IMR-90 (cell line): ENCODE data around the gene PTBP1.

Experiments used
- BHLHE40 ChIP-seq: fragments of 150-350 bp; IDR thresholded peaks from 2 replicates; pipeline ENCODE4 v1.6.1; 2016; ENCODE audit warnings: mild to moderate bottlenecking, low read depth, low read length
- CHD1 ChIP-seq: IDR thresholded peaks from 2 replicates; pipeline ENCODE4 v1.6.1; 2012; ENCODE audit warnings: low read depth, low read length, improper control_type of control experiment
- MXI1 ChIP-seq: IDR thresholded peaks from 2 replicates; pipeline ENCODE4 v1.6.1; 2012; ENCODE audit warnings: low read depth, mild to moderate bottlenecking, low read length, moderate library complexity, borderline replicate concordance
- NFE2L2 ChIP-seq: fragments of 150-350 bp; IDR thresholded peaks from 2 replicates; pipeline ENCODE4 v1.6.1; 2016; ENCODE audit warnings: low read depth, mild to moderate bottlenecking, low read length
- POLR2A ChIP-seq: IDR thresholded peaks from 2 replicates; pipeline ENCODE4 v1.6.1; 2012; ENCODE audit warnings: mild to moderate bottlenecking, low read depth, low read length
- RAD21 ChIP-seq: IDR thresholded peaks from 2 replicates; pipeline ENCODE4 v1.6.1; 2012; ENCODE audit warnings: low read length, improper control_type of control experiment
- RCOR1 ChIP-seq: IDR thresholded peaks from 2 replicates; pipeline ENCODE4 v1.6.1; 2012; ENCODE audit warnings: mild to moderate bottlenecking, low read length, improper control_type of control experiment; ENCODE audit not compliant: insufficient replicate concordance
- SMC3 ChIP-seq: fragments of 150-350 bp; IDR thresholded peaks from 2 replicates; pipeline ENCODE4 v1.6.1; 2016; ENCODE audit warnings: low read depth, mild to moderate bottlenecking, antibody characterized with exemption, low read length, moderate library complexity
- TF ChIP-seq, protein P1 (sequence below): conservative IDR thresholded peaks from 2 replicates; pipeline ENCODE4 v1.5.1; 2012; ENCODE audit warnings: mild to moderate bottlenecking, low read depth, low read length, improper control_type of control experiment
- TF ChIP-seq, protein P2 (sequence below): fragments of 150-350 bp; IDR thresholded peaks from 2 replicates; pipeline ENCODE4 v1.6.1; 2017; ENCODE audit warnings: mild to moderate bottlenecking, antibody characterized with exemption, low read length, low read depth
- TF ChIP-seq, protein P3 (sequence below): fragments of 150-350 bp; IDR thresholded peaks from 2 replicates; pipeline ENCODE4 v1.6.1; 2016; ENCODE audit warnings: low read depth, mild to moderate bottlenecking, low read length, moderate library complexity, borderline replicate concordance

DNA sequence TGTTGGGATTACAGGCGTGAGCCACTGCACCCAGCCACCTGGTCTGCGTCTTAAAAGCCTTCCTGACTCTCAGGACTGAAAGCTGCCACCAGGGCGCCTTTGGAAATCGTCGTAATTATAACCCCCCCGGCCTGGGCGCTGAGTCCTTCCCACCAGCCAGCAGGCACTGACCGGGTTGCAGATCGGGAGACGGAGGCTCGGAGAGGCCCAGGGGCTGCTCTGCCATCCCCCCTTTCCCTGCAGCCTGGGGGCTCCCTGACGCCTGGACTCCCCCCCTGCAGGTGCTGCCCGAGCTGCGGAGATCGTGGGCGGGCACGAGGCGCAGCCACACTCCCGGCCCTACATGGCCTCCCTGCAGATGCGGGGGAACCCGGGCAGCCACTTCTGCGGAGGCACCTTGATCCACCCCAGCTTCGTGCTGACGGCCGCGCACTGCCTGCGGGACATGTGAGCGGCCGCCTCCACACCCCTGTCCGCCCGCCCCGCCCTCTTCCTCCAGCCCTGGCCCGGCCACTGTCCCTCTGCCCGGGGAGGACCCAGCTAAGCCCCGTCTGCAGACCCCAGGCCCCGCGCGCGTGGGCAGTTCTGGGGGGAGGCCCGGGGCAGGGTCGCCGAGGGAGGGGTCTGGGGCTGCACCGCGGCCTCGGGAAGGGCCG is 46.1 kb downstream of the PTBP1 start:
- TF ChIP-seq RAD21 (no peak), POLR2A (no peak), MXI1 (no peak), SMC3 (no peak), CHD1 (no peak), RCOR1 (no peak), BHLHE40 (no peak), NFE2L2 (no peak)
- TF ChIP-seq, protein P1, sequence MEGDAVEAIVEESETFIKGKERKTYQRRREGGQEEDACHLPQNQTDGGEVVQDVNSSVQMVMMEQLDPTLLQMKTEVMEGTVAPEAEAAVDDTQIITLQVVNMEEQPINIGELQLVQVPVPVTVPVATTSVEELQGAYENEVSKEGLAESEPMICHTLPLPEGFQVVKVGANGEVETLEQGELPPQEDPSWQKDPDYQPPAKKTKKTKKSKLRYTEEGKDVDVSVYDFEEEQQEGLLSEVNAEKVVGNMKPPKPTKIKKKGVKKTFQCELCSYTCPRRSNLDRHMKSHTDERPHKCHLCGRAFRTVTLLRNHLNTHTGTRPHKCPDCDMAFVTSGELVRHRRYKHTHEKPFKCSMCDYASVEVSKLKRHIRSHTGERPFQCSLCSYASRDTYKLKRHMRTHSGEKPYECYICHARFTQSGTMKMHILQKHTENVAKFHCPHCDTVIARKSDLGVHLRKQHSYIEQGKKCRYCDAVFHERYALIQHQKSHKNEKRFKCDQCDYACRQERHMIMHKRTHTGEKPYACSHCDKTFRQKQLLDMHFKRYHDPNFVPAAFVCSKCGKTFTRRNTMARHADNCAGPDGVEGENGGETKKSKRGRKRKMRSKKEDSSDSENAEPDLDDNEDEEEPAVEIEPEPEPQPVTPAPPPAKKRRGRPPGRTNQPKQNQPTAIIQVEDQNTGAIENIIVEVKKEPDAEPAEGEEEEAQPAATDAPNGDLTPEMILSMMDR: no peak
- TF ChIP-seq, protein P2, sequence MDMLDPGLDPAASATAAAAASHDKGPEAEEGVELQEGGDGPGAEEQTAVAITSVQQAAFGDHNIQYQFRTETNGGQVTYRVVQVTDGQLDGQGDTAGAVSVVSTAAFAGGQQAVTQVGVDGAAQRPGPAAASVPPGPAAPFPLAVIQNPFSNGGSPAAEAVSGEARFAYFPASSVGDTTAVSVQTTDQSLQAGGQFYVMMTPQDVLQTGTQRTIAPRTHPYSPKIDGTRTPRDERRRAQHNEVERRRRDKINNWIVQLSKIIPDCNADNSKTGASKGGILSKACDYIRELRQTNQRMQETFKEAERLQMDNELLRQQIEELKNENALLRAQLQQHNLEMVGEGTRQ: no peak
- TF ChIP-seq, protein P3, sequence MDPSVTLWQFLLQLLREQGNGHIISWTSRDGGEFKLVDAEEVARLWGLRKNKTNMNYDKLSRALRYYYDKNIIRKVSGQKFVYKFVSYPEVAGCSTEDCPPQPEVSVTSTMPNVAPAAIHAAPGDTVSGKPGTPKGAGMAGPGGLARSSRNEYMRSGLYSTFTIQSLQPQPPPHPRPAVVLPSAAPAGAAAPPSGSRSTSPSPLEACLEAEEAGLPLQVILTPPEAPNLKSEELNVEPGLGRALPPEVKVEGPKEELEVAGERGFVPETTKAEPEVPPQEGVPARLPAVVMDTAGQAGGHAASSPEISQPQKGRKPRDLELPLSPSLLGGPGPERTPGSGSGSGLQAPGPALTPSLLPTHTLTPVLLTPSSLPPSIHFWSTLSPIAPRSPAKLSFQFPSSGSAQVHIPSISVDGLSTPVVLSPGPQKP: no peak
